Activated CD8-positive, alpha-beta memory T cell treated with anti-CD3 and anti-CD28 coated beads for 48 hours (primary cell): ENCODE results near the gene ZNF780B.

Source experiments
- DNase-seq, 3 experiments: peaks; one replicate each; pipeline ENCODE4 v3.0.0-alpha.2; 2020; ENCODE audit warnings: low read depth in 2 of 3, low spot score in 2 of 3

ZNF780B gene

GRCh38 chr19:39983695-39984300 is 72.2 kb downstream of the ZNF780B start:
- DNase-seq: no peak

- no peak for DNase-seq
Observed at GRCh38 chr19:39982883-39983282, 73.1 kb downstream of the ZNF780B start.
